Natural killer cell treated with Interleukin-12 subunit alpha and Interleukin-12 subunit beta and Interleukin-15 and Interleukin-18, amount 100 ng/mL, for 72 hours (primary cell): Measurements from ENCODE around the gene PCDHB14. TPM values are rescaled to one million over a fixed set of nuclear protein-coding genes. Genes with fewer than 3 reads are reported as not detected.
"Not testable (repeated sequence)": the region's sequence is repeated elsewhere in the genome, so short reads cannot be mapped to it uniquely, and the experiment has no call there.

ENCODE experiments used
- ATAC-seq, 2 donors: fragments of 150-1000 bp; cut with Tn5 transposase in 1 of 2; sonication (Bioruptor Pico), chemical (Tn5 transposase) in 1 of 2; 2 replicates each; pipeline ENCODE4 v1.10.0; 2021
- DNase-seq: peaks from one replicate; pipeline ENCODE4 v3.0.0; 2022; ENCODE audit warnings: low spot score
- H3K27ac Mint-ChIP-seq, 2 donors: 1 replicate in 1 of 2; 2 replicates in 1 of 2; pipeline ENCODE4 v1.8.0; 2022; ENCODE audit warnings: mixed read lengths in 2 of 2, mild to moderate bottlenecking in 1 of 2, moderate library complexity in 1 of 2
- H3K27me3 Mint-ChIP-seq, 2 donors: 1 replicate in 1 of 2; 2 replicates in 1 of 2; pipeline ENCODE4 v1.8.0; 2022; ENCODE audit warnings: mixed read lengths in 2 of 2
- H3K36me3 Mint-ChIP-seq: one replicate; pipeline ENCODE4 v1.8.0; 2022; ENCODE audit warnings: mixed read lengths
- H3K4me1 Mint-ChIP-seq, 2 donors: 1 replicate in 1 of 2; 2 replicates in 1 of 2; pipeline ENCODE4 v1.8.0; 2022; ENCODE audit warnings: low read depth in 2 of 2, mixed read lengths in 2 of 2, mild to moderate bottlenecking in 1 of 2
- H3K4me3 Mint-ChIP-seq: one replicate; pipeline ENCODE4 v1.8.0; 2022; ENCODE audit warnings: mixed read lengths
- H3K9me3 Mint-ChIP-seq: 2 replicates; pipeline ENCODE4 v1.8.0; 2022; ENCODE audit warnings: mixed read lengths
- total RNA-seq, 2 donors: library from RNA; stranded (reverse); gene quantifications; one replicate each; pipeline ENCODE4 v1.2.3, GENCODE V29; 2022

PCDHB14 gene
- total RNA-seq, 2 donors from 2014 or later: not detected

GRCh38 chr5:141224844-141225243 is 1.7 kb downstream of the PCDHB14 start:
- not testable (repeated sequence) for ATAC-seq, H3K36me3 Mint-ChIP-seq, H3K9me3 Mint-ChIP-seq, H3K27ac Mint-ChIP-seq, H3K4me3 Mint-ChIP-seq, DNase-seq, H3K4me1 Mint-ChIP-seq
- peaks cover 12 to 29% of the 10 kb centered on the region in 2 donors for H3K27me3 Mint-ChIP-seq

GRCh38 chr5:141225421-141225820 is 2.3 kb downstream of the PCDHB14 start:
- H3K4me3 Mint-ChIP-seq, H3K27ac Mint-ChIP-seq, DNase-seq, H3K36me3 Mint-ChIP-seq, H3K9me3 Mint-ChIP-seq, ATAC-seq, H3K4me1 Mint-ChIP-seq: not testable (repeated sequence)
- H3K27me3 Mint-ChIP-seq: peaks cover 12 to 23% of the 10 kb centered on the region in 2 donors

- Mint-ChIP-seq H3K27ac (no peak overlapping the region), H3K27me3 (peaks cover 0 to 11% of the 10 kb centered on the region in 2 donors), H3K36me3 (peaks cover 15% of the 10 kb centered on the region), H3K4me3 (no peak overlapping the region), H3K4me1 (no peaks in the 10 kb centered on the region), H3K9me3 (peaks cover 12% of the 10 kb centered on the region)
- ATAC-seq: no peak
- DNase-seq: no peak
Observed at GRCh38 chr5:141234109-141234667, 11.0 kb downstream of the PCDHB14 start.

GRCh38 chr5:141235922-141236321 is 12.8 kb downstream of the PCDHB14 start:
- Mint-ChIP-seq H3K27me3 (peaks cover 0 to 19% of the 10 kb centered on the region in 2 donors), H3K36me3 (peaks cover 31% of the 10 kb centered on the region), H3K9me3 (peaks cover 15% of the 10 kb centered on the region)
- not testable (repeated sequence) for DNase-seq, H3K4me1 Mint-ChIP-seq, ATAC-seq, H3K27ac Mint-ChIP-seq, H3K4me3 Mint-ChIP-seq

- peaks cover 15% of the 10 kb centered on the region for H3K9me3 Mint-ChIP-seq
- no peak for ATAC-seq
- peaks cover 31% of the 10 kb centered on the region for H3K36me3 Mint-ChIP-seq
- H3K27me3 Mint-ChIP-seq: peaks cover 0 to 19% of the 10 kb centered on the region in 2 donors
- H3K27ac Mint-ChIP-seq: no peak overlapping the region
- H3K4me3 Mint-ChIP-seq: no peak overlapping the region
- H3K4me1 Mint-ChIP-seq: no peaks in the 10 kb centered on the region
- DNase-seq: no peak
Observed at GRCh38 chr5:141236516-141237313, 13.6 kb downstream of the PCDHB14 start.

GRCh38 chr5:141241496-141241895 is 18.4 kb downstream of the PCDHB14 start:
- H3K9me3 Mint-ChIP-seq: peaks cover 17% of the 10 kb centered on the region
- DNase-seq (no peak), ATAC-seq (no peak)
- no peaks in the 10 kb centered on the region for H3K4me1 Mint-ChIP-seq
- H3K36me3 Mint-ChIP-seq: peaks cover 37% of the 10 kb centered on the region
- no peak overlapping the region for H3K4me3 Mint-ChIP-seq
- no peak overlapping the region for H3K27ac Mint-ChIP-seq
- H3K27me3 Mint-ChIP-seq: peaks cover 0 to 18% of the 10 kb centered on the region in 2 donors

- Mint-ChIP-seq H3K9me3 (peaks cover 21% of the 10 kb centered on the region), H3K4me3 (no peak within 1 kb of the TSS), H3K27ac (no peak within 1 kb of the TSS), H3K27me3 (peaks cover 0 to 10% of the 10 kb centered on the region in 2 donors), H3K4me1 (no peaks in the 10 kb centered on the region), H3K36me3 (peaks cover 41% of the 10 kb centered on the region)
- no peak for DNase-seq
- ATAC-seq: no peak
Observed at GRCh38 chr5:141245250-141245717, 22.1 kb downstream of the PCDHB14 start, which contains the start of gene PCDHB15. TSS of gene PCDHB15 (plus strand) at chr5:141245395. CDS start at chr5:141245579, 184 bp downstream.

- ATAC-seq, H3K4me3 Mint-ChIP-seq, H3K27me3 Mint-ChIP-seq, H3K4me1 Mint-ChIP-seq, DNase-seq, H3K27ac Mint-ChIP-seq: not testable (repeated sequence)
- peaks cover 33% of the 10 kb centered on the region for H3K36me3 Mint-ChIP-seq
- H3K9me3 Mint-ChIP-seq: peaks cover 19% of the 10 kb centered on the region
Observed at GRCh38 chr5:141246971-141247370, 23.8 kb downstream of the PCDHB14 start.

- Mint-ChIP-seq H3K9me3 (peaks cover 18% of the 10 kb centered on the region), H3K36me3 (peaks cover 31% of the 10 kb centered on the region)
- H3K27me3 Mint-ChIP-seq, DNase-seq, H3K4me1 Mint-ChIP-seq, H3K27ac Mint-ChIP-seq, H3K4me3 Mint-ChIP-seq, ATAC-seq: not testable (repeated sequence)
Observed at GRCh38 chr5:141247434-141247833, 24.3 kb downstream of the PCDHB14 start.

- DNase-seq: no peak
Observed at GRCh38 chr5:141250576-141250975, 27.4 kb downstream of the PCDHB14 start.

GRCh38 chr5:141258464-141258863 is 35.3 kb downstream of the PCDHB14 start:
- DNase-seq (no peak), ATAC-seq (no peak)
- Mint-ChIP-seq H3K36me3 (peaks cover 52% of the 10 kb centered on the region), H3K27ac (no peak overlapping the region), H3K4me3 (no peak overlapping the region), H3K9me3 (peaks cover 32% of the 10 kb centered on the region), H3K27me3 (no peaks in the 10 kb centered on the region), H3K4me1 (no peaks in the 10 kb centered on the region)

More at GRCh38 chr5:141250576-141250975, 27.4 kb downstream of the PCDHB14 start:
- Mint-ChIP-seq H3K36me3 (peaks cover 31% of the 10 kb centered on the region), H3K4me1 (no peaks in the 10 kb centered on the region), H3K9me3 (peaks cover 14% of the 10 kb centered on the region), H3K27ac (no peak overlapping the region), H3K27me3 (no peaks in the 10 kb centered on the region), H3K4me3 (no peak overlapping the region)
- ATAC-seq: no peak

GRCh38 chr5:141258948-141259347 is 35.8 kb downstream of the PCDHB14 start:
- Mint-ChIP-seq H3K36me3 (peaks cover 55% of the 10 kb centered on the region), H3K9me3 (peaks cover 34% of the 10 kb centered on the region), H3K27ac (no peak overlapping the region), H3K27me3 (no peaks in the 10 kb centered on the region), H3K4me1 (no peaks in the 10 kb centered on the region), H3K4me3 (no peak overlapping the region)
- ATAC-seq: no peak
- no peak for DNase-seq

GRCh38 chr5:141260458-141261237 is 37.5 kb downstream of the PCDHB14 start:
- no peak for DNase-seq
- peaks cover 56% of the 10 kb centered on the region for H3K36me3 Mint-ChIP-seq
- H3K27ac Mint-ChIP-seq: no peak overlapping the region
- H3K9me3 Mint-ChIP-seq: peaks cover 35% of the 10 kb centered on the region
- no peak overlapping the region for H3K4me3 Mint-ChIP-seq
- H3K4me1 Mint-ChIP-seq: no peaks in the 10 kb centered on the region
- H3K27me3 Mint-ChIP-seq: no peaks in the 10 kb centered on the region
- ATAC-seq: no peak

- Mint-ChIP-seq H3K27me3 (no peaks in the 10 kb centered on the region), H3K4me1 (no peaks in the 10 kb centered on the region), H3K9me3 (peaks cover 39% of the 10 kb centered on the region), H3K4me3 (no peak overlapping the region), H3K36me3 (peaks cover 59% of the 10 kb centered on the region), H3K27ac (no peak overlapping the region)
- DNase-seq (no peak), ATAC-seq (no peak)
Observed at GRCh38 chr5:141261238-141261546, 38.0 kb downstream of the PCDHB14 start.
